ENCODE results near the gene MTHFD2. TPM values are rescaled to one million over a fixed set of nuclear protein-coding genes. Genes with fewer than 3 reads are reported as not detected.

MTHFD2 gene
- total RNA-seq = 147 and 170 TPM in 2 replicates

DNA sequence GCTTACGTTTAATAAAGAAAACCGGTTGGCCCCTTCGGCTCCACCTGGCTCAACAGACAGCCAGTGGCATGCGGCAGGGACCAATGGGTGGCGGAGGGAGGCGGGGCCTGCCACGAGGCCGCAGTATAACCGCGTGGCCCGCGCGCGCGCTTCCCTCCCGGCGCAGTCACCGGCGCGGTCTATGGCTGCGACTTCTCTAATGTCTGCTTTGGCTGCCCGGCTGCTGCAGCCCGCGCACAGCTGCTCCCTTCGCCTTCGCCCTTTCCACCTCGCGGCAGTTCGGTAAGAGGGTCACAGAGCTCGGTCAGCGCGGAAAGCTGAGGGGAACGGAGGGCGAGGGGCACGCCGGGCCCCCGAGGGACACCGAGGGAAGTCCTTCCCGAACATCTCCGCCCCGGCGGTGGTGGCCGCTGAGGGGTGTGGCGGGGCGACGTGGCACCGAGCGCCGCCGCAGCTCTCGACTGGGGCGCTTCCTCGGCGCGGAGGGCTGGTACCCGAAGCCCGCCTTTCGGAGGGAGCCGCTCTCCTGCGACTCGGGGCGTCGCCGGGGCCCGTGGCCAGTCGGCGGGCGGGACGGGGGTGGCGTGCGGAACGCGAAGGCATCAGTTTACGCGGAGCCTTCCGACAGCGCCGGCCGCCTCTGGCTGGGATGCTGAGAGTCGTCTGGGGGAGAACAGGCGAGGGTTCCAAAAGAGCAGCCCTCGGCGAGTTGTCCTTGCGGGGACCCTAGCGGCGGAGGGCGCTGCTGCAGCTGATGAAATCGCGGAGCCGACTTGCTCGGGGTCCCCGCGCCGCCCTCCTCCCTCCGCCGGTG is at the start of gene MTHFD2:
MTHFD2 (plus strand) TSS at position 155 of the 814 bp plus-strand sequence; CDS start at position 182, 27 bp downstream.

DNA sequence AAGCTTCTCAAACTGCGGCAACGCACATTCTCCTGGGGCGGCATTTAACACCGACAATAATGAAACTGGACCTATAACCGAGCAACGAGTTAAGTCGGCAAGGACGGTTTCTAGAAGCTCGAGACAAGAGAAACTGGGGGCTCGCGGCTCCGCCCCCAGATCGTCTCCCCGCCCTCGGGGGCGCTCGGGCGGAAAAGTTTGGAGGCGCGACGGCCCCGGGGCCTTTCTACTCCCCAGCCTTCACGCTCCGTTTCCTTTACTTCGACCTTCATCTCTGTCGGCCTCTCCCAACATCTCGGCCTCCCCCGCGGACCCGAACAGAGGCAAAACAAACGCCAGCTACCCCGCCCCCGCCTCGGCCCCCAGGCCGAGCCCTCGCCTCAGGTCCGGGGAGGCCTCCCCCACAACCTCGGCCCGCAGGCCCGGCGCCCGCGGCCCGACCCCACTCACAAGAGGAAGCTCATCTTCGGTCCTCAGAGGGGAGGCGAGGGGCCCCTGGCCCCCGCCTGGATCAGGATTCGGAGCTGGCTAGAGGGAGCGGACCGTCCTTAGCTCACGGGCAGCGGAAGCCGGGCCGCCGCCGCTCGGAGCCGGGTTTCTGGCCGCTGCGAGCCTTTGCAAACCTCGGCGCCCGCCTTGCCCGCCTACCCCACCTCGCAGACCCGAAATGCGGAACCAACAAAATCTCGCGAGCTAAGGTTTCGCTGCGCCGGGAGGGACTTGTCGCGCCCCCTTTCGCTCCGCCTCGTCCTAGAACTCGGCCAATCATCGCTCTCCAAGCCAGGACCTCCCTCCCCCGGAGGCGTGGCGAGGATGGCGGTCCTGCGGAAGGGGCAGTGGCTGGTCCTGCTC is 20.0 kb upstream of the MTHFD2 start, which contains the start of gene MOB1A:
MOB1A (minus strand) TSS at position 669 of the 852 bp plus-strand sequence; CDS start at position 464, 205 bp downstream.

Other genes starting within 250 kb of the MTHFD2 start
- 1.7 and 2.5 TPM in 2 replicates for gene TET3, start 213.7 kb upstream of the MTHFD2 start, total RNA-seq
- gene BOLA3, start 50.7 kb upstream of the MTHFD2 start, total RNA-seq = 29.0 and 63.6 TPM in 2 replicates
- 90.3 and 108 TPM in 2 replicates for gene MOB1A, start 19.7 kb upstream of the MTHFD2 start, total RNA-seq
- under 0.01 TPM in 1 of 2 replicates, not detected in the other for gene SLC4A5, start 144.8 kb downstream of the MTHFD2 start, total RNA-seq
- 202 and 203 TPM in 2 replicates for gene DCTN1, start 181.7 kb downstream of the MTHFD2 start, total RNA-seq
- 0.58 and 1.1 TPM in 2 replicates for gene C2orf81, start 223.0 kb downstream of the MTHFD2 start, total RNA-seq
- 38.6 and 76.1 TPM in 2 replicates for gene WDR54, start 223.1 kb downstream of the MTHFD2 start, total RNA-seq
- 10.2 and 13.5 TPM in 2 replicates for gene RTKN, start 243.3 kb downstream of the MTHFD2 start, total RNA-seq

All from regular cardiac myocyte (primary cell).